Motor neuron (in vitro differentiated cells): ENCODE data around the gene PRDM7. TPM values are rescaled to one million over a fixed set of nuclear protein-coding genes. Genes with fewer than 3 reads are reported as not detected.

ENCODE experiments used
- ATAC-seq, 8 experiments: fragments of 200-7000 bp; cut with Tn5 transposase; replicated peaks in 6 of 8; 2 replicates each; pipeline ENCODE4 v1.8.0; 2021; ENCODE audit warnings: mild to moderate bottlenecking in 8 of 8, moderate library complexity in 8 of 8
- H3K27ac ChIP-seq, 2 donors: fragments of 250-450 bp; sonication (Bioruptor Pico); 2 replicates each; pipeline ENCODE4 v1.9.0; 2021; ENCODE audit warnings: antibody characterized with exemption in 2 of 2, mild to moderate bottlenecking in 2 of 2, moderate library complexity in 1 of 2
- H3K4me1 ChIP-seq, 2 donors: fragments of 250-450 bp; sonication (Bioruptor Pico); replicated peaks in 1 of 2; 2 replicates each; pipeline ENCODE4 v1.6.1; 2021; ENCODE audit warnings: antibody characterized with exemption in 2 of 2, mild to moderate bottlenecking in 2 of 2, moderate library complexity in 1 of 2
- H3K4me3 ChIP-seq, 5 donors: fragments of 250-450 bp; sonication (Bioruptor Pico); 2 replicates each; pipeline ENCODE4 v1.9.0; 2021; ENCODE audit warnings: antibody characterized with exemption in 5 of 5, mild to moderate bottlenecking in 5 of 5, moderate library complexity in 4 of 5
- WGBS, 10 experiments: fragments of 450-650 bp; shearing (Covaris generic); methylation state at CpG; one replicate each; pipeline ENCODE4 v1.0.0; 2022; 5-methylcytosine and 5-hydroxymethylcytosine counted together
- in situ Hi-C, 9 experiments: fragments of 400-800 bp; cut with MboI; loops; one replicate each; pipeline ENCODE4 v1.15.0; 2021; ENCODE audit warnings: low sequenced_read_pairs in 9 of 9, low pct_unique_long_range_greater_than_20kb in 2 of 9; ENCODE audit not compliant: unreplicated experiment in 9 of 9
- total RNA-seq, 8 experiments: library from RNA; unstranded; fragments of 300-600 nt; gene quantifications; 2 replicates each; pipeline versions ENCODE4 v1.2.3 to v1.2.4, GENCODE V29; 2022

The PRDM7 gene
- total RNA-seq, 8 experiments from 2014 or later: 0.14 to 0.47 (median 0.26) TPM; not detected in 4

DNA sequence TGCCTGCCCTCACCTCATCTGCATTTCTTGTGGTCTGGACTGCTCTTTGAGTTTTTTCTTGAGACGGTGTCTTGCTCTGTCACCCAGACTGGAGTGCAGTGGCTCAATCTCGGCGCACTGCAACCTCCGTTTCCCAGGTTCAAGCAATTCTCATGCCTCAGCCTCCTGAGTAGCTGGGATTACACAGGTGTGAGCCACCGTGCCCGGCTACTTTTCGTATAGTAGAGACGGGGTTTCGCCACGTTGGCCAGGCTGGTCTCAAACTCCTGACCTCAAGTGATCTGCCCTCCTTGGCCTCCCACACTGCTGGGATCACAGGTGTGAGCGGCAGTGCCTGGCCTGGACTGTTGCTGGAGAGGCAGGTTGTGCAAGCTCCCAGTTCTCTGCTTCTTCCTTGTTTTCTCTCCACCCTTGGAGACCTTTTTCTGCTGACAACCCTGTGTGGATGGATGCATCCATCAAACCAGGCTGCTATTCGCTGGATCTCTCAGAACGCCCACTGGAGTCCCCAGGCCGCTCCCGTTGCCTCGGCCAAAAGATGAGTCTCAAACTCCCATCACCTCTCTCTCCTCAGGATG lies 35.1 kb downstream of the PRDM7 start:
- Histone ChIP-seq H3K27ac (no peak overlapping the region), H3K4me3 (no peak overlapping the region), H3K4me1 (peaks cover 7 to 9% of the 10 kb centered on the region in 2 donors)
- ATAC-seq: no peak
- in situ Hi-C loops: no loop called here
- 65 to 100% (median 89%) methylated on average over 2 to 6 of the region's 16 CpGs; no CpG with 5 or more reads in 4 of the 10 experiments for WGBS, 10 experiments

DNA sequence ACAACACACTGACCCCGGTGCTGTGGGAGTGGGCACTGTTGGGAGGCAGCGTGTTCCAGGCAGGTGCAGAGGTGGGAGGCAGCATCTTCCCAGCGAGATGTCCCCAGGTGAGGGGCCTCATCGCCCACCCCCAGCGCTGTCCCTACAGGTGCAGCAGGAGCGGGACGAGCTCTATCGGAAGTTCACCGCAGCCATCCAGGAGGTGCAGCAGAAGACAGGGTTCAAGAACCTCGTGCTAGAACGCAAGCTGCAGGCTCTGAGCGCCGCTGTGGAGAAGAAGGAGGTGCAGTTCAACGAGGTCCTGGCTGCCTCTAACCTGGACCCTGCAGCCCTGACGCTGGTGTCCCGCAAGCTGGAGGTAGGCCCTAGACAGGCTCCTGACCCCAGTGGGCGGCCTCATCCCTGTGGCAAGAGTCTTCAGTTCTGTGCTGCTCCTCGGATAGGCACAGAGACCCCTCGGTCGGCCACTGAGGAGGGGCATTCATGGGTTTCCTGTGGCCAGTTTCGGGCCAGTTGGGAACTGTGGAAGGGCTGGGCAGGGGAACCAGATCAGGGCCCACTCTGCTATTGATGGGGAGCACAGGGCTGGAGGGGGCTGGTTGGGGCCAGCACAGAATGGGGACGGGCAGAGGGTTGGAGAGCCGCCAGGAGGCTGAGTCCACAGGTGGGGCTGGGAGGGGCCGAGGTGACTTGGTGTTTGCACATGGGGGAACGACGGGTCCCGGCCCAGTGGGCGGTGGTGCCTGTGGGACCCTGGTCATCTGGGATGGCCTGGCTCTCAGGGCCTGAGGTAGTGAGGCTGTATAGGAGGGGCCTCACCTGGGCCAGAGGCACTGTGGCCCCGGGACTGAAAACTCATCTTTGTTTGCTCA lies 36.7 kb downstream of the PRDM7 start:
- Histone ChIP-seq H3K4me3 (no peak overlapping the region), H3K4me1 (no peaks in the 10 kb centered on the region), H3K27ac (no peak overlapping the region)
- peak in 3 of 8 experiments; percentile 2 to 16 (median 3) for ATAC-seq
- 96 to 100% (median 98%) methylated on average over 1 to 14 of the region's 29 CpGs; no CpG with 5 or more reads in 6 of the 10 experiments for WGBS, 10 experiments
- in situ Hi-C loops: no loop called here

DNA sequence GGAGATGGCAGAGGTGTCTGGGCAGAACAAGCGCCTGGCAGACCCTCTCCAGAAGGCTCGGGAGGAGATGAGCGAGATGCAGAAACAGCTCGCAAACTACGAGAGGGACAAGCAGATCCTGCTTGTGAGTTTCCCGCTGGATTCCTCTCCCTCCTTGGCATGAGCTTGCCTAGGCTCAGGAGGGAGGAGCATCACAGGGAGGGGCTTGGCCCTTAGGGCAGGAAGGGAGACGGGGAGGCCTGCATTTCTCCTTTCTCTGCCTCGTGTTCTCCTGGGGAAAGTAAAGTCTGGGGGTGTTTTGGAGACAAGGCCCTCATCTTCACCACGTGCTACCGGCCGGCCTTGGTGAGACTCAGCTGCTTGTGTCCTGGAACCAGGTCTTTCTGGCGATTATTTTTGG lies 39.9 kb downstream of the PRDM7 start:
- in situ Hi-C loops: no loop called here
- Histone ChIP-seq H3K4me1 (no peaks in the 10 kb centered on the region), H3K27ac (no peak overlapping the region), H3K4me3 (no peak overlapping the region)
- peak in 3 of 8 experiments; percentile 48 to 63 (median 53) for ATAC-seq
- WGBS, 10 experiments: 30 to 100% (median 92%) methylated on average over 2 to 7 of the region's 12 CpGs; no CpG with 5 or more reads in 4 of the 10 experiments

DNA sequence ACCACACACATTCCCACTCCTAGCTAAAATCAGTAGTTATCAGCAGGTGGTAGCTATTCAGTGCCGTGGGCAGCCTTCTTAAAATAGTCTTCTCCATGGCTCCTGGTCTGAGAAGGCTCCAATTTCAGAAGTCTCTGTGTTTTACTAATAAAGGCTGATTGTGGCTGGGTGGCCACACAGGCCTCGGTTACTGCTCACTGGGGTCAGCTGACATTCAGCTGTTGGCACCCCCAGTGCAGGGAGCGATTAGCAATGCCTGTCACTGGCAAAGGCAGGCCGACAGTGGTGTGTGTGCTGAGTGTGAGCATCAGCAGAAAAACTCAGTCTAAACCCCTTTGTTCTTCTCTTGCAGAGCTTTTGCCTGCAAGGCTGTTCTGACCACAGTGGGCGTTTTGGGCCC lies 41.2 kb downstream of the PRDM7 start:
- in situ Hi-C loops: no loop called here
- Histone ChIP-seq H3K4me1 (no peaks in the 10 kb centered on the region), H3K4me3 (no peak overlapping the region), H3K27ac (no peak overlapping the region)
- no peak for ATAC-seq
- WGBS, 10 experiments: 50 to 88% (median 57%) methylated on average over 1 to 4 of the region's 5 CpGs; no CpG with 5 or more reads in 5 of the 10 experiments

DNA sequence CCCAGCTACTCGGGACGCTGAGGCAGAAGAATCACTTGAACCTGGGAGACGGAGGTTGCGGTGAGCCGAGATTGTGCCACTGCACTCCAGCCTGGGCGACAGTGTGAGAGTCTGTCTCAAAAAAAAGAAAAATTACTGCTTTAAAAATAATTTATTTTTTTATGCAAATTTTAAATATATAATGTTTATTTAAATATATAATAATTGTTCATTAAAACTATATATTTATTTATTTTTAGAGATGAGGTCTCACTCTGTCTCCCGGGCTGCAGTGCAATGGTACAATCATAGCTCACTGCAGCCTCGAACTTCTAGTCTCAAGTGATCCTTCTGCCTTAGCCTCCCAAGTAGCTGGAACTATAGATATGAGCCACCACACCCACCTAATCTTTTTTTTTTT lies 42.6 kb downstream of the PRDM7 start:
- no peak for ATAC-seq
- 67 to 100% (median 83%) methylated on average over 1 to 8 of the region's 8 CpGs for WGBS, 10 experiments
- in situ Hi-C loops: no loop called here
- H3K4me3 ChIP-seq: no peak overlapping the region
- H3K27ac ChIP-seq: no peak overlapping the region
- H3K4me1 ChIP-seq: no peaks in the 10 kb centered on the region

DNA sequence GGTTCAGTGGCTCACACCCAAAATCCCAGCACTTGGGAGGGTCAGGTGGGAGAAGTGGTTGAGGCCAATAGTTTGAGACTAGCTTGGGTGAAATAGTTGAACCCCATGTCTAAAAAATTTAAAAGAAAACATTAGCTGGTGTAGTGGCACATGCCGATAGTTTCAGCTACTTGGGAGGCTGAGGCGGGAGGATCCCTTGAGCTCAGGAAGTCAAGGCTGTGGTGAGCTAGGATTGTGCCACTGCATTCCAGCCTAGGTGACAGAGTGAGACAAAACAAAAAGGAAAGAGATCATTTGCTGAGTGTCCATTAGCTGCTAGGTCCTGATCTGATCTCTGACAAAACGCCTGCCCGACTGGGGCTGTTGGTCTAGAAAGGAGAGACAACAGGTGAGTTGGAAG lies 43.7 kb downstream of the PRDM7 start:
- in situ Hi-C loops: no loop called here
- Histone ChIP-seq H3K4me1 (no peaks in the 10 kb centered on the region), H3K4me3 (no peak overlapping the region), H3K27ac (no peak overlapping the region)
- 40 to 100% (median 91%) methylated on average over 1 to 4 of the region's 4 CpGs; no CpG with 5 or more reads in 4 of the 10 experiments for WGBS, 10 experiments
- ATAC-seq: peak in 1 of 8 experiments; percentile 6

DNA sequence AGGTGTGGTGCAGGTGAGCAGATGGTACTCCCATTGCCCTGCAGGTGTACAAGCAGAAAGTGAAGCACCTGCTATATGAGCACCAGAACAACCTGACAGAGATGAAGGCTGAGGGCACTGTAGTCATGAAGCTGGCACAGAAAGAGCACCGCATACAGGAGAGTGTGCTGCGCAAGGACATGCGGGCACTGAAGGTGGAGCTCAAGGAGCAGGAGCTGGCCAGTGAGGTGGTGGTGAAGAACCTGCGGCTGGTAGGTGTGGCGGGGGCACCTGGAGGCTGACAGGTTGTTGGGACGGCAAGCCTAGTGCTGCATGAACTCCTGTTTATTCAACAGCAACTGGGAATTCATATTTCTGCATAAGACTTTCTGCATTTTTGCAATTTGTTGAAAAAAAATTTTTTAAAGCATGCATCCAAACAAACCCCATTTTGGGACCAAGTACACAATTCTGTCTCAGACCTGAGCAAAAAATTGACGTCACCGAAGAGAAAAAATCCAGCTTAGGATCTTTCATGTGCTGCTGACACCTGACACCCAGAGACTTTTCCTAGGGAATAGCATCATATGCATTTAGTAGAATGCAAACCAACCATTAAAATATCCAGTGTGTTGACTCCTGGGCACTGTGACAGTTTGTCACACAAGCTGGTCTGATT lies 44.3 kb downstream of the PRDM7 start:
- Histone ChIP-seq H3K4me1 (no peaks in the 10 kb centered on the region), H3K27ac (no peak overlapping the region), H3K4me3 (no peak overlapping the region)
- 0 to 100% (median 80%) methylated on average over 1 to 8 of the region's 8 CpGs; no CpG with 5 or more reads in 1 of the 10 experiments for WGBS, 10 experiments
- peak; percentile 29 to 63 (median 52) for ATAC-seq
- in situ Hi-C loops: no loop called here

DNA sequence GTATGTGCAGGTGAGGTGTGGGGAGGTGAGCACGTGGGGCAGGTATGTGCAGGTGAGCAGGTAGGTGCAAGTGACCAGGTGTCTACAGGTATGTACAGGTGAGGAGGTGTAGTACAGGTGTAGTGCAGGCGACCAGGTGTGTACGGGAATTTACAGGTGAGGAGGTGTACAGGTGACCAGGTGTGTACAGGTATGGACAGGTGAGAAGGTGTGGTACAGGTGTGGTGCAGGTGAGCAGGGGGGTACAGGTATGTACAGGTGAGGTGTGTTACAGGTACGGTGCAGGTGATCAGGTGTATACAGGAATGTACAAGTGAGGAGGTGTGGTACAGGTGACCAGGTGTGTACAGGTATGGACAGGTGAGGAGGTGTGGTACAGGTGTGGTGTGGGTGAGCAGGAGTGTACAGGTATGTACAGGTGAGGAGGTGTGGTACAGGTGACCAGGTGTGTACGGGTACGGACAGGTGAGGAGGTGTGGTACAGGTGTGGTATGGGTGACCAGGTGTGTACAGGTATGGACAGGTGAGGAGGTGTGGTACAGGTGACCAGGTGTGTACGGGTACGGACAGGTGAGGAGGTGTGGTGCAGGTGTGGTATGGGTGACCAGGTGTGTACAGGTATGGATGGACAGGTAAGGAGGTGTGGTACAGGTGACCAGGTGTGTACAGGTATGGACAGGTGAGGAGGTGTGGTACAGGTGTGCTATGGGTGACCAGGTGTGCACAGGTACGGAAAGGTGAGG lies 45.0 kb downstream of the PRDM7 start:
- peak in 6 of 8 experiments; percentile 13 to 30 (median 20) for ATAC-seq
- H3K4me1 ChIP-seq: no peaks in the 10 kb centered on the region
- H3K4me3 ChIP-seq: no peak overlapping the region
- in situ Hi-C loops: no loop called here
- H3K27ac ChIP-seq: no peak overlapping the region
- WGBS, 10 experiments: 50 to 95% (median 80%) methylated on average over 2 to 8 of the region's 9 CpGs; no CpG with 5 or more reads in 1 of the 10 experiments

DNA sequence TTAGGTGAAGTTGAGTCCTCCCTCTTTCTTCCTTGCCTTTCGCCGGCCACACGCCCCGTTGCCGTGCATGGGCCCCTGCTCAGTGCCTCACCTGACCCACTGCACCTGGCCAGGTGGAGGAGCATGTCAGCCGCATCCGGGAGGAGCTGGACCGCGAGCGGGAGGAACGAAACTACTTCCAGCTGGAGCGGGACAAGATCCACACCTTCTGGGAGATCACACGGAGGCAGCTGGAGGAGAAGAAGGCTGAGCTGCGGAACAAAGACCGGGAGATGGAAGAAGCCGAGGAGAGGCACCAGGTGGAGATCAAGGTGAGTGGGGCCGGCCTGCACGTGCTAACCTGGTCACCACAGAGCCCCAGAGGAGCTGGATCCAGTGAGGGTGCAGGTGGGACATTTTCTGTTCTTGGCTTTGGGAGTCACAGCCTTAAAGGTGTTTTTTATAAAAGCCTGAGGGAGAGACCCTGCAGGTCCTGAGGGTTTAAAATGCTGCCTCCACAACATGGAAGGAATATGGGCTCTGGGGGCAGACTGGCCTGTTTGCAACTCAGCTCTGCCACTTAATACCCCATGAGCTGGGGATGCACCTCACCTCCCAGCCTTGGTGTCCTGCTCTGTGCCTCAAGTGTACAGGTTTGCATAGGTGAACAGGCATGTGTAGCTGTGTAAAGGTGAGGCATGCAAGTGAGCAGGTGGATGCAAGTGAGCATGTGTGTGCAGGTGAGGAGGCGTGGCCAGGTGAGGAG lies 45.8 kb downstream of the PRDM7 start:
- Histone ChIP-seq H3K4me3 (no peak overlapping the region), H3K27ac (no peak overlapping the region), H3K4me1 (no peaks in the 10 kb centered on the region)
- peak in 5 of 8 experiments; percentile 31 to 60 (median 53) for ATAC-seq
- 70 to 100% (median 89%) methylated on average over 1 to 15 of the region's 19 CpGs; no CpG with 5 or more reads in 2 of the 10 experiments for WGBS, 10 experiments
- in situ Hi-C loops: no loop called here

DNA sequence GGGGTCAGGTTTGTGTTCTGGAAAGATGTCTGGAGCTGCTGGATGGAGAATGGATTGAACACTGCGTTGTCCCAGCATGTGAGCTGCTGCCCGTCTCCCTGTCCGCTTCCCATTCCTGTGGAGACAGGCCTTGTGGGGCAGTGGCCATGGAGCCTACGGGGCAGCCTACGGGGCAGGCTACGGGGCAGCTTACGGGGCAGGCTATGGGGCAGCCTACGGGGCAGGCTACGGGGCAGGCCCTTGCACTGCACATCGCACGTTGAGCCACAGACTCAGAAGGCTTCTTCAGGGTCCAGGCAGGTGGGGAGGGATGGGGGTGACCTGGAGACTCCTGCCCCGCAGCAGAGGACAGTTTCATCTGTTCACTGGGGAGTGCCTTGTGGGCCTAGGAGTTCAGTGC lies 48.1 kb downstream of the PRDM7 start:
- ATAC-seq: peak in 1 of 8 experiments; percentile 11
- H3K27ac ChIP-seq: no peak overlapping the region
- no peak overlapping the region for H3K4me3 ChIP-seq
- in situ Hi-C loops: no loop called here
- no peaks in the 10 kb centered on the region for H3K4me1 ChIP-seq
- 92 to 100% (median 100%) methylated on average over 1 to 2 of the region's 12 CpGs; no CpG with 5 or more reads in 6 of the 10 experiments for WGBS, 10 experiments

DNA sequence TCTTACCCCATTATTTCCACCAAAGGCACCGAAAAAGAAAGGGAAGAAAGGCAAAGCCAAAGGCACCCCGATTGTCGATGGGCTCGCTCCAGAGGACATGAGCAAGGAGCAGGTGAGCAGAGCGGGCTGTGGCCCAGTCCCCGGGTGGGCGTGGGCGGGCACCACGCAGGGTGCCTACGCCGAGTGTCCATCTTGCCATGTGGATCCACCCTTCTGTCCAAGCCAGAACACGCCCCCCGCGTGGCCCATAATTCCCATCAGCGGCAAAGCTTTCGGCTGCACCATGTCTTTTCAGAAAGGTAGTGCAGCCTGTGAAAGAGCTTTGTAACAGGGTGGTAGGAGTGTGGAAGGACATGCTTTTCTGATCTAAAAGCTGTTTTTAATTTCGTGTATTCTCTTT lies 49.5 kb downstream of the PRDM7 start:
- Histone ChIP-seq H3K27ac (no peak overlapping the region), H3K4me1 (peaks cover 4 to 5% of the 10 kb centered on the region in 2 donors), H3K4me3 (no peak overlapping the region)
- 75 to 100% (median 89%) methylated on average over 1 to 8 of the region's 17 CpGs; no CpG with 5 or more reads in 1 of the 10 experiments for WGBS, 10 experiments
- in situ Hi-C loops: no loop called here
- ATAC-seq: no peak

DNA sequence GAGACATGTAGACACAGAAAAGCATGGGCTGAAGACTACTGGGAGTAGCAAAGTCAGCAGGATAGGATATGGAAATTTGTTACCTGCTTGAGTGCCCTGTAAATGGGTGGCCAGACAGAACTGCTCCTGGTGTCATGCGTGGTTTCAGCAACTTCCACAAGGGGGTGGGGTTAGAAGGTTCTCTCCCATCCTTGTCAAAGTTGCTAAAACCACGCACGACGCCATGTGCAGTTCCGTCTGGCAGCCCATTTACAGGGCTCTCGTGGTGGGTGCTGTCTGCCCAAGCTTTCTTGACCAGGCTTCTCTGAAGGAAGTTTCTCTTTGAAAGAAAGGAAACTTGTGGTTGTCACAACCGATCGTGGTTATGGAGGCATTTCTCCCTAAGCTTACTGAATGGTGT lies 51.0 kb downstream of the PRDM7 start:
- in situ Hi-C loops: no loop called here
- Histone ChIP-seq H3K4me1 (peaks cover 13 to 15% of the 10 kb centered on the region in 2 donors), H3K27ac (no peak overlapping the region), H3K4me3 (no peak overlapping the region)
- 60 to 93% (median 73%) methylated on average over 1 to 5 of the region's 8 CpGs; no CpG with 5 or more reads in 5 of the 10 experiments for WGBS, 10 experiments
- ATAC-seq: no peak
